NCI-H1092 treated with DMSO at 0.1 percent for 48 hours (cell line): Measurements from ENCODE around the gene GDF9.
A peak's percentile ranks its signal among the peaks of the same experiment; 100 is the strongest.

Experiments
- DNase-seq: peaks from one replicate; lab custom pipeline; 2025; lab: John Stamatoyannopoulos, UW

The GDF9 gene

GRCh38 chr5:132838516-132839282 is 27.6 kb downstream of the GDF9 start:
- DNase-seq: no peak

- DNase-seq: no peak
Measured at GRCh38 chr5:132837868-132838267, 28.4 kb downstream of the GDF9 start.

GRCh38 chr5:132836852-132837251 is 29.4 kb downstream of the GDF9 start:
- DNase-seq: no peak

- no peak for DNase-seq
Measured at GRCh38 chr5:132834057-132834456, 32.2 kb downstream of the GDF9 start.

GRCh38 chr5:132832612-132833011 is 33.7 kb downstream of the GDF9 start:
- DNase-seq: no peak

- no peak for DNase-seq
Measured at GRCh38 chr5:132831095-132831860, 35.0 kb downstream of the GDF9 start.

- peak; percentile 8 for DNase-seq
Measured at GRCh38 chr5:132830436-132831094, 35.7 kb downstream of the GDF9 start, which contains the start of gene SHROOM1. TSS of gene SHROOM1 (minus strand) at chr5:132830647. CDS start at chr5:132826140, 4,507 bp downstream.

- peak; percentile 55 for DNase-seq
Measured at GRCh38 chr5:132829742-132830435, 36.4 kb downstream of the GDF9 start.

- DNase-seq: no peak
Measured at GRCh38 chr5:132828846-132829494, 37.3 kb downstream of the GDF9 start.

GRCh38 chr5:132827943-132828673 is 38.2 kb downstream of the GDF9 start:
- no peak for DNase-seq

- no peak for DNase-seq
Measured at GRCh38 chr5:132826424-132827082, 39.7 kb downstream of the GDF9 start.

GRCh38 chr5:132825834-132826391 is 40.4 kb downstream of the GDF9 start:
- DNase-seq: no peak

GRCh38 chr5:132825033-132825833 is 41.0 kb downstream of the GDF9 start:
- DNase-seq: no peak

- DNase-seq: no peak
Measured at GRCh38 chr5:132824426-132824825, 41.8 kb downstream of the GDF9 start.

- DNase-seq: no peak
Measured at GRCh38 chr5:132823481-132824050, 42.7 kb downstream of the GDF9 start.

- DNase-seq: no peak
Measured at GRCh38 chr5:132822650-132823480, 43.4 kb downstream of the GDF9 start.

- DNase-seq: peak; percentile 51
Measured at GRCh38 chr5:132821791-132822190, 44.5 kb downstream of the GDF9 start.

GRCh38 chr5:132821350-132821749 is 44.9 kb downstream of the GDF9 start:
- DNase-seq: no peak
